GM10847 (cell line): ENCODE results near the gene SYTL4.

Source experiments
- POLR2A ChIP-seq: IDR thresholded peaks from 2 replicates; pipeline ENCODE4 v1.6.1; 2011; ENCODE audit not compliant: insufficient read length; ENCODE audit errors: extremely low read depth

The SYTL4 gene

GRCh38 chrX:100696699-100697351, 35.1 kb downstream of the SYTL4 start:
- no peak for TF ChIP-seq POLR2A

GRCh38 chrX:100695991-100696390, 35.9 kb downstream of the SYTL4 start:
- no peak for TF ChIP-seq POLR2A

GRCh38 chrX:100695302-100695701, 36.6 kb downstream of the SYTL4 start:
- TF ChIP-seq POLR2A: no peak

- TF ChIP-seq POLR2A: no peak
These were observed 44.4 kb downstream of the SYTL4 start for GRCh38 chrX:100687546-100687945.

GRCh38 chrX:100687128-100687527, 44.8 kb downstream of the SYTL4 start:
- no peak for TF ChIP-seq POLR2A

DNA sequence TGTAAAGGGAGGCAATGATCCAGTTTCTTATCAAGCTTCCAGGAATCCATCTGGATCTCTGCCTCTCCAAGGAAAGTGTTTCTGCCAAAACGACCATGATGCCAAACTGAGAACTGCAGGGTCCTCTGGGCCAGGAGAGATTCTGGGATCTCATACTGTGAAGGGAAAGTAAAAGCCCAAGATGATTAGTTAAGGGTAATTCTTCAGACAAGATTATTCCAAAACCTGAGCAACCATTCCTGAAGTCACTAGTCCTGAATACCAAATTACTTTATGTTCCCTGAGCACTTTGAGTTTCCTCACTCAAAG, 46.0 kb downstream of the SYTL4 start:
- no peak for TF ChIP-seq POLR2A

- no peak for TF ChIP-seq POLR2A
These were observed 46.5 kb downstream of the SYTL4 start for GRCh38 chrX:100685284-100685996.

DNA sequence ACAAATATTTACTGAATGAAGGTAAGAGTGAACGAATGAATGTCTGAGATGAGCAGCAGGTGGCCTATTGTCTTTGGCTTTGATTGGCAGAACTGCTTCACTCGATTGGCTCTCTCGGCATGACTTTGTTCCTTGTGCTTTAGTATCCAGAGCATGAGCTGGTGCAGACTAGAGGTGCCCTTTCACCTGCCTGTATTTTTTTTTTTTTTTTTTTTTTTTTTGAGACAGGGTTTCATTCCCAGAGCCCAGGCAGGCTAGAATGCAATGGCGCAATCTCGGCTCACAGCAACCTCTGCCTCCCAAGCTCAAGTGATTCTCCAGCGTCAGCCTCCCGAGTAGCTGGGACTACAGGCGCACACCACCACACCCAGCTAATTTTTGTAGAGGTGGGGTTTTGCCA, 49.0 kb downstream of the SYTL4 start:
- TF ChIP-seq POLR2A: no peak

GRCh38 chrX:100681599-100681998, 50.3 kb downstream of the SYTL4 start:
- no peak for TF ChIP-seq POLR2A

DNA sequence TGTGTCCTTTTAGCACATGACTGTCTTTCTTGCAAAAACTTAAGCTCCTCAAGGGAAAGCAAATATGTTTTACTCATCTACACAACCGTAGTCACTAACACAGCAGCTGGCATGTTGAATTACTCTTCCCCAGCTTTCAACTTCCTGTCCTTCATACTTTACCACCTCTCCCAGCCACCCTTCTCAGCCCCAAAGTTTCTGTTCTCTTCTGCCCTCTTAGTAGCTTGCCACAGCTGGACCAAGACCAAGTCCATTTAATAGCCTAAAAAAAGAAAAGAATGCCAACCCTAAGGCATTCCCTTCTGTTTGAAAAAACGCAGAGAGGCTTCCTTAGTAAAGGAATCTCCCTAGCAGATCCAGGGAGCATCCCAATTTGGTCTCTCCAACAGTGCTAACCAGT, 51.2 kb downstream of the SYTL4 start:
- TF ChIP-seq POLR2A: no peak

DNA sequence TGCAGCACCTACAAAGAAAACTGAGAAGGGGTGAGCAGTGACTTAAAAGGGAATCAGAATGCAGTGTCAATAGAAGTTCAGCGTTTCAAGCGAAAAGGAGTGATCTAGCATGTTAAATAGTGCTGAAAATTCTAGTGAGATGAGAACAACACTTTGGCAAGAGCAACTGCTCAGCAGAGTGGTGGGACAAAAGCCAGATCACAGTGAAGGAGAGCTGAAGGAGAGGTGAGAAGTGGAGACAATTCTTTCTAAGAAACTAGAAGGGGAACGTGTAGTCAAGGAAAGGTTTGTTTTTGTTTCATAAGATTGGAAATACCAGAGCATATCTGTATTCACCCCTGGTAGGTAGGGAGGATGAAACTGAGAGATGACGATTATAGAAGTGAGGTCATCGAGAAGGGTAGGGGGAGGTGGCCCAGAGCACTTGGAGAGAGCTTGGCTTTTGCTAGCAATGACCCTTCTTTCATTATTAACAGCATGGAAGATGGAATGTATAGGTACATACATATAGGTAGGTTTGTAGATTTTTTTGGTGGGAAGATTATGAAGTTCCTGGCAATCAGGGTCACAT, 54.2 kb downstream of the SYTL4 start:
- no peak for TF ChIP-seq POLR2A

DNA sequence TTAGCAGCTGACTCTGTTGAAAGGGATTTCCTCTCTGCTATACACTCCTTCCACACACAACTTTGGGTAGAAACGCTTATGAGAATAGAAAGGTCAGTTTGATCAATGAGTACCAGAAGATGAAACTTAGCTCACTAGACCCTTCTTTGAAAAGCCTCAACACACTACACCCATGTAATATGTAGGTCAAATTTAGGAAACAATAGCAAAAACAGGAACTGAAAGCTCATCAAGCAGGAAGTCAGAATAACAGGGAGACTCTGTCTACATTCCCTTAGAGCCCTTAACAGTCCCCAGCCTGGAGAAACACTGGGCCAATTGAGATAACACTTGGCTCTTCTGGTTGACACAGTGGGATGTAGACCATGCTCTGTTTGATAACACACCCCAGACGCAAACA, 57.2 kb downstream of the SYTL4 start:
- no peak for TF ChIP-seq POLR2A

- TF ChIP-seq POLR2A: no peak
These were observed 58.4 kb downstream of the SYTL4 start for GRCh38 chrX:100673397-100673953.

GRCh38 chrX:100672966-100673365, 59.0 kb downstream of the SYTL4 start:
- TF ChIP-seq POLR2A: no peak

GRCh38 chrX:100663642-100664041, 68.3 kb downstream of the SYTL4 start:
- TF ChIP-seq POLR2A: no peak

DNA sequence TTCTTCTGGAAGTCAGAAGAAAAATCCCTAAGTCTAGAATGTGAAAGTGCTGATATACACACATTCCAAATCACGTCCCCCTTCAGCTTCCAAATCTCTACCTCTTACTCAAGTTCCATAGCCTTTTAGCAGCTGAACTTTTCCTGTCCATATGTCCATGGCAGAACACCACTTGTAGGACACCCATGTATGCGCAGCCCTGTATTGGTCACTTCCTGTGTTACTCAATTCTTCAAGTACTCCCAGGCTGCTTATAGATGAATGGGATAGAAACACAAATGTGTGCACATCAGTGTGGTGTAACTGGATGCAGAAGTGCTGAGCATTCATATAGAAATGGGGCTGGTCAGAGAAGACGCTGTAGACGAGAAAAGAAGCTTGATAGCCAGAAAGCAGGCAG, 69.1 kb downstream of the SYTL4 start:
- no peak for TF ChIP-seq POLR2A
